K562 (cell line): ENCODE data around the gene CHD2.

ENCODE experiments used
- BACH1 ChIP-seq: fragments of 200-800 bp; sonication (Bioruptor generic); IDR thresholded peaks from 2 replicates; pipeline ENCODE4 v1.6.1; 2016; ENCODE audit warnings: missing genetic modification characterization, missing compliant biosample characterization
- CTCF ChIP-seq, 3 experiments: IDR thresholded peaks in 2 of 3; conservative IDR thresholded peaks in 1 of 3; 2 replicates each; pipeline ENCODE4 v1.5.1; 2011 to 2012; ENCODE audit warnings: low read length in 3 of 3, mild to moderate bottlenecking in 3 of 3, control low read depth in 2 of 3, improper control_type of control experiment in 1 of 3, inconsistent platforms in 1 of 3, low read depth in 1 of 3, mixed read lengths in 1 of 3, moderate library complexity in 1 of 3; ENCODE audit not compliant: insufficient read depth in 2 of 3
- PCBP1 ChIP-seq: fragments of 200-400 bp; formaldehyde crosslinking; IDR thresholded peaks from 2 replicates; pipeline ENCODE4 v1.6.1; 2018; ENCODE audit warnings: mild to moderate bottlenecking, low read depth, low read length; ENCODE audit not compliant: poor library complexity, severe bottlenecking
- SMARCA5 ChIP-seq: fragments of 450-650 bp; IDR thresholded peaks from 2 replicates; pipeline ENCODE4 v1.6.1; 2016
- TCF7L2 ChIP-seq: fragments of 150-350 bp; IDR thresholded peaks from 2 replicates; pipeline ENCODE4 v1.6.1; 2016; ENCODE audit warnings: low read depth, mild to moderate bottlenecking, low read length, moderate library complexity
- THAP12 ChIP-seq: fragments of 250-450 bp; sonication (Bioruptor Pico); IDR thresholded peaks from 2 replicates; pipeline ENCODE4 v1.9.0; 2021; ENCODE audit warnings: mild to moderate bottlenecking, inconsistent platforms
- ZC3H4 ChIP-seq: sonication (generic); formaldehyde crosslinking; IDR thresholded peaks from 2 replicates; pipeline ENCODE4 v1.9.0; 2021; ENCODE audit warnings: missing genetic modification reagents, borderline replicate concordance

- TF ChIP-seq PCBP1 = no peak
- TF ChIP-seq CTCF (IDR thresholded peaks at IDR 0.05 in 2 of 3, conservative IDR thresholded peaks at IDR 0.05 in 1 of 3; ENCODE audit: insufficient read depth in 2 of 3, low read depth in 1 of 3, low read length in 3 of 3) = no peak
- no peak for TF ChIP-seq ZC3H4 (CRISPR knock-in tag)
- no peak for TF ChIP-seq TCF7L2
- no peak for TF ChIP-seq BACH1 (tag)
- TF ChIP-seq SMARCA5 = no peak
- TF ChIP-seq THAP12 = no peak
Observed at GRCh38 chr15:92864127-92864814, 35.9 kb upstream of the CHD2 start.
